GM19395 (cell line): ENCODE measurements around the gene POPDC3.
"Not testable (repeated sequence)": the region's sequence is repeated elsewhere in the genome, so short reads cannot be mapped to it uniquely, and the experiment has no call there.

Source experiments
- ATAC-seq: cut with Tn5 transposase; IDR thresholded peaks from one replicate; pipeline ENCODE4 v1.9.1; 2021; ENCODE audit warnings: mild to moderate bottlenecking, moderate library complexity; ENCODE audit not compliant: unreplicated experiment

Gene POPDC3

GRCh38 chr6:105196076-105196475 is 16.3 kb upstream of the POPDC3 start:
- ATAC-seq, result no peak

- ATAC-seq, result no peak
These were observed 14.8 kb upstream of the POPDC3 start for GRCh38 chr6:105194591-105194990.

DNA sequence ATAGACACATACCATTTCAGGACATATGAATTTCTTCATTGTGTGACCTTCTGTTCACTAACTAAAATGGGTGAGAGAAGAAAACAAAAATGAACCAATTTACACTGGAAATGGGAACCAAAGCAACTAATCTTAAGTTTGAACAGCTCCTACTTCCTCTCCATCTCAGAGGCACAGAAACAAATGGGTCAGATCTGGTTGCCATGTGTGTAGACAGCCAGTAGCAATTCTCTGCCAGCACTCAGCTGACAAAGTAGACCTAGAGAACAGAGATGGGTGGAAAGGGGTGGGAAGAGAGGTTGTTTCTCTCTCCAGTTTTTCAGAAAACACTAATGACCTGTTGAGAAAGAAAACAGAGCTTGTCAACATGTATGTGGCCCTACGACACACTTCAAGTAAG is 14.3 kb upstream of the POPDC3 start:
- no peak for ATAC-seq

- ATAC-seq, result no peak
These were observed 13.8 kb upstream of the POPDC3 start for GRCh38 chr6:105193647-105194046.

DNA sequence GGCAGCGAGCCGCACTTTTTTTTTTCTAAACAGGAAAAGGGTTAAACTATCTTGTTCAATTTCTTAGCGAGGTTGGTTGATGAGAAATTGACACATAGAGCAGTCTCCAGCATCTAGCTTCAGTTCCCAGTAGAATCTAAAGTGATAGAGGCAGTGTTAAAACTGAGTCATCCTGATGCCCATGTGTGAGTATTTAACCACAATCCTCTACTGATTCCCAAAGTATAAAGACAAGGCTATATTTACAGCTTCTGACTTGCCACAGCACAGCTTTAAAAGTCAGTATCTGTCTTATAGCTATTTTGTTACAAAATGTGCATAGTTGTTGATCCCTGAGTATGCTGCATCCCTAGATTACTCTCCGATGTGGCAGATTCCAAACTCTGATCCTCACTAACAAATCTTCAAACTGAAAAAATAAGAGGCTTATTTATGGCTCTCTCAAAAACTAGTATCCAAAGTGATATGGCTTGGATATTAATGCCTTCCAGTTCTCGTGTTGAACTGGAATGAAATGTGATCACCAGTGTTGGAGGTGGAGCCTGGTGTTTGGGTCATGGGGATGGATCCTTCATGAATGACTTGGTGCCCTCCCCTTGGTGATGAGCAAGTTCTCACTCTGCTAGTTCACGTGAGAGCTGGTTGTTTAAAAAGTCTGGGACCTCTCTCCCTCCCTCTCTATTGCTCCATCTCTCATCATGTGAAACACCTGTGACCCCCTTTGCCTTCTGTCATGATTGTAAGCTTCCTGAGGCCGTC is 13.1 kb upstream of the POPDC3 start:
- no peak for ATAC-seq

- no peak for ATAC-seq
These were observed 11.5 kb upstream of the POPDC3 start for GRCh38 chr6:105191351-105191750.

DNA sequence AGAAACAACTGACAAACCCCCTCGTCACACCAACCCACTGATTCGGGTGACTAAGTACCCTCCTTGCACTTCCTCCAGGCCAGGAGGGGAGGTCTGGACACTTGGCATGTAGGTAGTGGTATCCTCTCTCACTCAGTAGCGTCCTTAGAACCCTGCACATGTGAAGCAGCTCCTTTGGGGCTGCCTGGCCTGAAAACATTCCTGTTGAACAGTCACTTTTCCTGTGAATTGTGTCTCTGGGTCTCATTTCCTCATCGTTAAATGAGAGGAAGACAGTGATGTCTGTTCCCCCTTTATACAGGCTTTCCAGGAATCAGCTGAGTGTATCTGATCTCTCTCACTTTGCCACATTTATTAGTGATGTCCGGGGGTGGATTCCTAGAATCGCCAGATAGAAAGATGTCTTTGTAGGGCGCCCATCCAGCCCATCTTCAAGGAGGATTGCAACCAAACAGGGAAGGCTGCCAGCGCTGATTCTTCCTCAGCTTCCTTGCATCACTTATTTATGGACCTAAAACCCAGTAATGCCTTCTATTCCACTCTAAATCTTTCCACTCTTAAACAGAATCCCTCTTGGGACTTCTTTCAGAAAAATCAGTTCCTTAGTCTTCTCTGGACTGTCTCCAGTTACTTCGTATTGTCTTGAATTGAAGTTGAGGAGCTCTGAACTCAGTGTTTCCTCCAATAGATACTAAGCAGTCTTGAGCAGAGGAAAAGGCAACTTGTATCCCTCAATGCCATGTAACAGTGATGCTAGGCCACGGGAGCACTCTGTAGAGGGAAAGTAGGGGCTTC is 9.4 kb upstream of the POPDC3 start:
- no peak for ATAC-seq

DNA sequence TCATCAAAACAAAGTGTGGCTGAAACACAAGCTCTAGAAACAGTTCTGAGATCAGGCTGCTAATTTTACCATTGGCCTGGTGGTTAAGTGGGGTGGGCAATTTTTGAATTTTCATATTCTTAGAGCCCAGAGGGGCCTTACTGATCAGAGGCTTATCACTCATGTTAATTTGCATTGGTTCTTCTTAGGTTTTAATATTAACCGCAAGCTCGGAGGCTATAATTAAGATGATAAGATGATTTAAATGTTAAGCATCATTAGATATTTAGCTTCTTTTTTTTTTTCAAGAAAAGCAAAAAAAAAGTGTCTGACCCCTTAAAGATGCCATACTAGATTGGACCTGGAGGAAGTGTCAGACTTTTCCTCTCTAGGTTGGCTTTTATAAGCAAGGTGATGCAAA is 8.4 kb upstream of the POPDC3 start:
- no peak for ATAC-seq

DNA sequence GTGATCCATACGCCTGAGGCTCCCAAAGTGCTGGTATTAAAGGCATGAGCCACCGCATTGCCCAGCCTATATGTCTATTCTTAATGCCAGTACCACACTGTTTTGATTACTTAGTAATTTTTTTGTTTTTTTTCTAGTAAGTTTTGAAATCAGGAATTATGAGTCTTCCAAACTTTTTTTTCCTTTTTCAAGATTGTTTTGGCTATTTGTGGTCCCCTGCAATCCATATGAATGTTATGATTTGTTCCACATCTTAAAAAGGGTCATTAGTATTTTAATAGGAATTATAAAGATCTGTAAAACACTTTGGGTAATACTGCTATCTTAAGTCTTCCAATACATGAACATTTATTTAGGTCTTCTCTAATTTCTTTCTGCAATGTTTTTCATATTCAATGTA is 6.8 kb upstream of the POPDC3 start:
- no peak for ATAC-seq

DNA sequence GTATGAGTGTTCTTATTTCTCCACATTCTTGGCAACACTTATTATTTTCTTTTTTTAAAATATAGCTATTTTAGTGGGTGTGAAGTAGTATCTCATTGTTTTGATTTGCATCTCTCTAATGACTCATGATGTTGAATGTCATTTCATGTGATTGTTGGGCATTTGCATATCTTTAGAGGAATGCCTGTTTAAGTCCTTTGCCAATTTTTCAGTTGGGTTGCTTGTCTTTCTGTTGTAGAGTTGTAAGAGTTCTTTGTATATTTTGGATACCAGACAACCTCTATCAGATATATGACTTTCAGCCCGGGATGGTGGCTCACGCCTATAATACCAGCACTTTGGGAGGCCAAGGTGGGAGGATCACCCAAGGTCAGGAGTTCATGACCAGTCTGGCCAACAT is 5.1 kb upstream of the POPDC3 start:
- no peak for ATAC-seq

GRCh38 chr6:105181981-105182515 is 2.2 kb upstream of the POPDC3 start:
- no peak for ATAC-seq

DNA sequence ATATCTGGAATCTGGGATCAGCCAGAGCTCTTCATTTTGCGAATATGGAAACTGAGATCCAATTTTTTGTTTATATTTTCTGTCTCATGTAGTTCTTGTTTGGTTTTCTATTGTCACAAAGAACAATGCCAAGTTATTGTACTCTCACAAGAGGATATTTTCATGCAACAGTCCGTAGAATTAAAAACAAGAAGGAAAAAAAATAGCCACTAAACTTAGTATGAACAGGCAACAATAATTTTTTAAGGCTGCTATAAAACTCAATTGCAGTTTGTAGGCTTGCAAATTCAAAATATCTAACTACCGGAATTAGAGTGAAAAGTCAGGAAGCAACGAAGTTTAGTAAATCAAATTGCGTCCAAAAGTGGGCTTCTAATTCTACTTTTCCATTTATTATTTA is 1.2 kb downstream of the POPDC3 start:
- no peak for ATAC-seq

GRCh38 chr6:105178110-105178509 is 1.7 kb downstream of the POPDC3 start:
- ATAC-seq, result no peak

GRCh38 chr6:105177556-105177955 is 2.3 kb downstream of the POPDC3 start:
- ATAC-seq, result no peak

- no peak for ATAC-seq
These were observed 5.3 kb downstream of the POPDC3 start for GRCh38 chr6:105174512-105174911.

DNA sequence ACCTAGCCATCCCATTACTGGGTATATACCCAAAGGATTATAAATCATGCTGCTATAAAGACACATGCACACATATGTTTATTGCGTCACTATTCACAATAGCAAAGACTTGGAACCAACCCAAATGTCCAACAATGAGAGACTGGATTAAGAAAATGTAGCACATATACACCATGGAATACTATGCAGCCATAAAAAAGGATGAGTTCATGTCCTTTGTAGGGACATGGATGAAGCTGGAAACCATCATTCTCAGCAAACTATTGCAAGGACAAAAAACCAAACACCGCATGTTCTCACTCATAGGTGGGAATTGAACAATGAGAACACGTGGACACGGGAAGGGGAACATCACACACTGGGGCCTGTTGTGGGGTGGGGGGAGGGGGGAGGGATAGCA is 7.3 kb downstream of the POPDC3 start:
- not testable (repeated sequence) for ATAC-seq

- ATAC-seq, result no peak
These were observed 9.8 kb downstream of the POPDC3 start for GRCh38 chr6:105170059-105170458.

DNA sequence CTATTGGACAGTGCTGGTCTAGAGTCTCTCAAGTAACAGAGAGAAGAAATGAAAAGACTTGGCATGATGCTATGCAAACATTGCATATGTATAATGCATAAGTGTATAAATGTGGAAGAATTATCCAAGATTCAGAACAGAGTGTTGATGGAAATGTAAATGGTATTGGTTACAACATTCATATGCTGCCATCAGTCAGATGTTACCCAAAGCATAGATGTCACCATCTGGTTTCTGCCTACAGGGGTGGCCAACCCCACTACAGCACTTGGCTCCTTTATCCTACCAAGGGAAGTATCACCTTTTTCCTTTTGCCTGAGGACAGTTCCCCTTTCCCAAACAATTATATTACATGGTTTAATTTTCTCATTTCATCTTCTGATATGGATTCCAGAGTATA is 11.9 kb downstream of the POPDC3 start:
- no peak for ATAC-seq

DNA sequence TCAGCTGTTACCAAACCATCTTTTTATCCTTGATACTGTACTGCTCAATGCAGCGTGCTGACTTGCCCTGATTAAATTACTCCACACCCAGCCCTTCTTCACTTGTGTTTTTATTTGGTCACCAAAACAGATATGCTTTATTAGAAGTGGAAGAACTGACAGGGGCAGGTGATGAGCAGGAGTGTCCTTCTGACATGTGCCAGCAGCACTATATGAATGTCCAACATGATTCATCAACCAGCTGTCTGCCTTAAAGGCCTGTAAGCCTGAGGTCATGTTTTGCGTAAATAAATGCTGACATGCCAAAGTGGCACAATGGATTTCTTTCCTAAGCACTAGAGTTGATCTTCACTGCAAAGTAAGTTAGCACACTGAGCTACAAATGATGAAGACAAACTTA is 15.4 kb downstream of the POPDC3 start:
- no peak for ATAC-seq

DNA sequence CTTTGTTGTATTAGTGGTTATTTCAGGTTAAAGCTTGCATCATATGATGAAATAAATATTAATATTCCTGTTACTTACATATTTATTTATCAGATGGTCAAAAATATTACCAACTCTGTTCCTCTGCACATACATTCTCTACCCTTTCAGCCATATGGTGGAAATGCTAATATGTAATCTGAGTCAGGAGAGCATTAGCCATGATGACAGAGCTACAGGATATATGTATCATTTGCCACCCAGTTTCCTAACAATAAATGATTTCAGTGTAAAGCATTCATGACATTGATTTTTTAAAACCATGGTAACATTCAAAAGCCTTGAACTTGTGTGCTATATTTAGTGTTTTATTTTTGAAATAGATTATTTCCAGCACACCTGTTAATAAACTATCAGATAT is 16.6 kb downstream of the POPDC3 start:
- ATAC-seq, result no peak

GRCh38 chr6:105162377-105162776 is 17.4 kb downstream of the POPDC3 start:
- ATAC-seq, result no peak

GRCh38 chr6:105161421-105161820 is 18.4 kb downstream of the POPDC3 start:
- ATAC-seq, result no peak
